ENCODE results near the gene CALU. TPM values are rescaled to one million over a fixed set of nuclear protein-coding genes. Genes with fewer than 3 reads are reported as not detected.

Gene CALU
- total and polyA plus RNA-seq, 2 experiments from 2014 or later, result 136 to 179 TPM

GRCh38 chr7:128737441-128737840, 1.7 kb upstream of the CALU start:
- Histone ChIP-seq H3K9me2 (ENCODE audit: insufficient read depth) (peaks cover 2% of the 10 kb centered on the region), H3F3A (replicated peaks; ENCODE audit: low read depth) (no peaks in the 10 kb centered on the region), H3K4me2 (no peak overlapping the region), H2AFZ (no peak overlapping the region), H3K36me3 (ENCODE audit: insufficient read depth) (no peaks in the 10 kb centered on the region), H4K20me1 (replicated peaks; ENCODE audit: insufficient read depth) (peaks cover 25% of the 10 kb centered on the region), H3K4me3 (no peak overlapping the region), H3K79me2 (replicated peaks; ENCODE audit: insufficient read depth) (peaks cover 32% of the 10 kb centered on the region), H3K27ac (ENCODE audit: low read depth) (no peak overlapping the region), H3K27me3 (ENCODE audit: insufficient read depth) (no peaks in the 10 kb centered on the region), H3K4me1 (ENCODE audit: insufficient read depth) (peaks cover 15% of the 10 kb centered on the region)
- no peaks in the 10 kb centered on the region for H3K9me3 Mint-ChIP-seq
- H3K4me3 Mint-ChIP-seq, result no peak overlapping the region
- DNase-seq (ENCODE audit: low spot score), result no peak
- TF ChIP-seq, protein P1, sequence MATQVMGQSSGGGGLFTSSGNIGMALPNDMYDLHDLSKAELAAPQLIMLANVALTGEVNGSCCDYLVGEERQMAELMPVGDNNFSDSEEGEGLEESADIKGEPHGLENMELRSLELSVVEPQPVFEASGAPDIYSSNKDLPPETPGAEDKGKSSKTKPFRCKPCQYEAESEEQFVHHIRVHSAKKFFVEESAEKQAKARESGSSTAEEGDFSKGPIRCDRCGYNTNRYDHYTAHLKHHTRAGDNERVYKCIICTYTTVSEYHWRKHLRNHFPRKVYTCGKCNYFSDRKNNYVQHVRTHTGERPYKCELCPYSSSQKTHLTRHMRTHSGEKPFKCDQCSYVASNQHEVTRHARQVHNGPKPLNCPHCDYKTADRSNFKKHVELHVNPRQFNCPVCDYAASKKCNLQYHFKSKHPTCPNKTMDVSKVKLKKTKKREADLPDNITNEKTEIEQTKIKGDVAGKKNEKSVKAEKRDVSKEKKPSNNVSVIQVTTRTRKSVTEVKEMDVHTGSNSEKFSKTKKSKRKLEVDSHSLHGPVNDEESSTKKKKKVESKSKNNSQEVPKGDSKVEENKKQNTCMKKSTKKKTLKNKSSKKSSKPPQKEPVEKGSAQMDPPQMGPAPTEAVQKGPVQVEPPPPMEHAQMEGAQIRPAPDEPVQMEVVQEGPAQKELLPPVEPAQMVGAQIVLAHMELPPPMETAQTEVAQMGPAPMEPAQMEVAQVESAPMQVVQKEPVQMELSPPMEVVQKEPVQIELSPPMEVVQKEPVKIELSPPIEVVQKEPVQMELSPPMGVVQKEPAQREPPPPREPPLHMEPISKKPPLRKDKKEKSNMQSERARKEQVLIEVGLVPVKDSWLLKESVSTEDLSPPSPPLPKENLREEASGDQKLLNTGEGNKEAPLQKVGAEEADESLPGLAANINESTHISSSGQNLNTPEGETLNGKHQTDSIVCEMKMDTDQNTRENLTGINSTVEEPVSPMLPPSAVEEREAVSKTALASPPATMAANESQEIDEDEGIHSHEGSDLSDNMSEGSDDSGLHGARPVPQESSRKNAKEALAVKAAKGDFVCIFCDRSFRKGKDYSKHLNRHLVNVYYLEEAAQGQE (IDR thresholded peaks at IDR 0.05; ENCODE audit: unreplicated experiment), result no peak
- peaks cover 5% of the 10 kb centered on the region for H3K27me3 Mint-ChIP-seq (ENCODE audit: insufficient read depth, low read depth, poor library complexity)
- H3K4me1 Mint-ChIP-seq, result peaks cover 15% of the 10 kb centered on the region
- H3K27ac Mint-ChIP-seq, result no peak overlapping the region
- peaks cover 4% of the 10 kb centered on the region; the same call in 1 of the 3 replicates for H3K36me3 Mint-ChIP-seq (ENCODE audit: low read depth)
- ATAC-seq, result no peak

- Mint-ChIP-seq H3K36me3 (ENCODE audit: low read depth) (peaks cover 4% of the 10 kb centered on the region; the same call in 1 of the 3 replicates), H3K27me3 (ENCODE audit: insufficient read depth, low read depth, poor library complexity) (peaks cover 5% of the 10 kb centered on the region), H3K4me3 (peak overlapping the region; percentile 98; the same call in 2 of the 3 replicates), H3K27ac (no peak overlapping the region), H3K4me1 (peaks cover 15% of the 10 kb centered on the region), H3K9me3 (no peaks in the 10 kb centered on the region)
- ATAC-seq, result no peak
- Histone ChIP-seq H4K20me1 (replicated peaks; ENCODE audit: insufficient read depth) (peaks cover 30% of the 10 kb centered on the region), H3K4me1 (ENCODE audit: insufficient read depth) (peaks cover 15% of the 10 kb centered on the region), H3F3A (replicated peaks; ENCODE audit: low read depth) (no peaks in the 10 kb centered on the region), H3K79me2 (replicated peaks; ENCODE audit: insufficient read depth) (peaks cover 37% of the 10 kb centered on the region), H2AFZ (peak overlapping the region; percentile 44), H3K4me2 (no peak overlapping the region), H3K27ac (ENCODE audit: low read depth) (no peak overlapping the region), H3K9me2 (ENCODE audit: insufficient read depth) (peaks cover 2% of the 10 kb centered on the region), H3K27me3 (ENCODE audit: insufficient read depth) (no peaks in the 10 kb centered on the region), H3K36me3 (ENCODE audit: insufficient read depth) (no peaks in the 10 kb centered on the region), H3K4me3 (0 out of 2 replicates have a peak overlapping the region, but pooled peaks have one; percentile 87)
- DNase-seq (ENCODE audit: low spot score), result no peak
- TF ChIP-seq, protein P2, sequence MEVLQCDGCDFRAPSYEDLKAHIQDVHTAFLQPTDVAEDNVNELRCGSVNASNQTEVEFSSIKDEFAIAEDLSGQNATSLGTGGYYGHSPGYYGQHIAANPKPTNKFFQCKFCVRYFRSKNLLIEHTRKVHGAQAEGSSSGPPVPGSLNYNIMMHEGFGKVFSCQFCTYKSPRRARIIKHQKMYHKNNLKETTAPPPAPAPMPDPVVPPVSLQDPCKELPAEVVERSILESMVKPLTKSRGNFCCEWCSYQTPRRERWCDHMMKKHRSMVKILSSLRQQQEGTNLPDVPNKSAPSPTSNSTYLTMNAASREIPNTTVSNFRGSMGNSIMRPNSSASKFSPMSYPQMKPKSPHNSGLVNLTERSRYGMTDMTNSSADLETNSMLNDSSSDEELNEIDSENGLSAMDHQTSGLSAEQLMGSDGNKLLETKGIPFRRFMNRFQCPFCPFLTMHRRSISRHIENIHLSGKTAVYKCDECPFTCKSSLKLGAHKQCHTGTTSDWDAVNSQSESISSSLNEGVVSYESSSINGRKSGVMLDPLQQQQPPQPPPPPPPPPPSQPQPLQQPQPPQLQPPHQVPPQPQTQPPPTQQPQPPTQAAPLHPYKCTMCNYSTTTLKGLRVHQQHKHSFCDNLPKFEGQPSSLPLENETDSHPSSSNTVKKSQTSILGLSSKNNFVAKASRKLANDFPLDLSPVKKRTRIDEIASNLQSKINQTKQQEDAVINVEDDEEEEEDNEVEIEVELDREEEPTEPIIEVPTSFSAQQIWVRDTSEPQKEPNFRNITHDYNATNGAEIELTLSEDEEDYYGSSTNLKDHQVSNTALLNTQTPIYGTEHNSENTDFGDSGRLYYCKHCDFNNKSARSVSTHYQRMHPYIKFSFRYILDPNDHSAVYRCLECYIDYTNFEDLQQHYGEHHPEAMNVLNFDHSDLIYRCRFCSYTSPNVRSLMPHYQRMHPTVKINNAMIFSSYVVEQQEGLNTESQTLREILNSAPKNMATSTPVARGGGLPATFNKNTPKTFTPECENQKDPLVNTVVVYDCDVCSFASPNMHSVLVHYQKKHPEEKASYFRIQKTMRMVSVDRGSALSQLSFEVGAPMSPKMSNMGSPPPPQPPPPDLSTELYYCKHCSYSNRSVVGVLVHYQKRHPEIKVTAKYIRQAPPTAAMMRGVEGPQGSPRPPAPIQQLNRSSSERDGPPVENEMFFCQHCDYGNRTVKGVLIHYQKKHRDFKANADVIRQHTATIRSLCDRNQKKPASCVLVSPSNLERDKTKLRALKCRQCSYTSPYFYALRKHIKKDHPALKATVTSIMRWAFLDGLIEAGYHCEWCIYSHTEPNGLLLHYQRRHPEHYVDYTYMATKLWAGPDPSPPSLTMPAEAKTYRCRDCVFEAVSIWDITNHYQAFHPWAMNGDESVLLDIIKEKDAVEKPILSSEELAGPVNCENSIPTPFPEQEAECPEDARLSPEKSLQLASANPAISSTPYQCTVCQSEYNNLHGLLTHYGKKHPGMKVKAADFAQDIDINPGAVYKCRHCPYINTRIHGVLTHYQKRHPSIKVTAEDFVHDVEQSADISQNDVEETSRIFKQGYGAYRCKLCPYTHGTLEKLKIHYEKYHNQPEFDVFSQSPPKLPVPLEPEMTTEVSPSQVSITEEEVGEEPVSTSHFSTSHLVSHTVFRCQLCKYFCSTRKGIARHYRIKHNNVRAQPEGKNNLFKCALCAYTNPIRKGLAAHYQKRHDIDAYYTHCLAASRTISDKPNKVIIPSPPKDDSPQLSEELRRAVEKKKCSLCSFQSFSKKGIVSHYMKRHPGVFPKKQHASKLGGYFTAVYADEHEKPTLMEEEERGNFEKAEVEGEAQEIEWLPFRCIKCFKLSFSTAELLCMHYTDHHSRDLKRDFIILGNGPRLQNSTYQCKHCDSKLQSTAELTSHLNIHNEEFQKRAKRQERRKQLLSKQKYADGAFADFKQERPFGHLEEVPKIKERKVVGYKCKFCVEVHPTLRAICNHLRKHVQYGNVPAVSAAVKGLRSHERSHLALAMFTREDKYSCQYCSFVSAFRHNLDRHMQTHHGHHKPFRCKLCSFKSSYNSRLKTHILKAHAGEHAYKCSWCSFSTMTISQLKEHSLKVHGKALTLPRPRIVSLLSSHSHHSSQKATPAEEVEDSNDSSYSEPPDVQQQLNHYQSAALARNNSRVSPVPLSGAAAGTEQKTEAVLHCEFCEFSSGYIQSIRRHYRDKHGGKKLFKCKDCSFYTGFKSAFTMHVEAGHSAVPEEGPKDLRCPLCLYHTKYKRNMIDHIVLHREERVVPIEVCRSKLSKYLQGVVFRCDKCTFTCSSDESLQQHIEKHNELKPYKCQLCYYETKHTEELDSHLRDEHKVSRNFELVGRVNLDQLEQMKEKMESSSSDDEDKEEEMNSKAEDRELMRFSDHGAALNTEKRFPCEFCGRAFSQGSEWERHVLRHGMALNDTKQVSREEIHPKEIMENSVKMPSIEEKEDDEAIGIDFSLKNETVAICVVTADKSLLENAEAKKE (CRISPR knock-in tag; IDR thresholded peaks at IDR 0.05), result no peak
- TF ChIP-seq, protein P1 (IDR thresholded peaks at IDR 0.05; ENCODE audit: unreplicated experiment), result no peak
- TF ChIP-seq ZNF114 (CRISPR knock-in tag; IDR thresholded peaks at IDR 0.05) (no peak), EZH2phosphoT487 (IDR thresholded peaks at IDR 0.05; ENCODE audit: unreplicated experiment) (no peak), CREB1 (CRISPR knock-in tag; IDR thresholded peaks at IDR 0.05; ENCODE audit: low read depth) (no peak)
Measured at GRCh38 chr7:128737867-128738385, 1.2 kb upstream of the CALU start.

All from GM23338 (cell line).